C4-2B (cell line): Measurements from ENCODE around the gene NRXN3.

Experiments used
- ZFX ChIP-seq: fragments of 450-650 bp; IDR thresholded peaks from 2 replicates; pipeline ENCODE4 v1.6.1; 2017
- TF ChIP-seq, protein P1 (sequence below): fragments of 450-650 bp; conservative IDR thresholded peaks from 2 replicates; pipeline ENCODE4 v1.5.1; 2017; ENCODE audit warnings: mild to moderate bottlenecking

GRCh38 chr14:78196323-78196722 is 26.1 kb downstream of the NRXN3 start:
- TF ChIP-seq, protein P1, sequence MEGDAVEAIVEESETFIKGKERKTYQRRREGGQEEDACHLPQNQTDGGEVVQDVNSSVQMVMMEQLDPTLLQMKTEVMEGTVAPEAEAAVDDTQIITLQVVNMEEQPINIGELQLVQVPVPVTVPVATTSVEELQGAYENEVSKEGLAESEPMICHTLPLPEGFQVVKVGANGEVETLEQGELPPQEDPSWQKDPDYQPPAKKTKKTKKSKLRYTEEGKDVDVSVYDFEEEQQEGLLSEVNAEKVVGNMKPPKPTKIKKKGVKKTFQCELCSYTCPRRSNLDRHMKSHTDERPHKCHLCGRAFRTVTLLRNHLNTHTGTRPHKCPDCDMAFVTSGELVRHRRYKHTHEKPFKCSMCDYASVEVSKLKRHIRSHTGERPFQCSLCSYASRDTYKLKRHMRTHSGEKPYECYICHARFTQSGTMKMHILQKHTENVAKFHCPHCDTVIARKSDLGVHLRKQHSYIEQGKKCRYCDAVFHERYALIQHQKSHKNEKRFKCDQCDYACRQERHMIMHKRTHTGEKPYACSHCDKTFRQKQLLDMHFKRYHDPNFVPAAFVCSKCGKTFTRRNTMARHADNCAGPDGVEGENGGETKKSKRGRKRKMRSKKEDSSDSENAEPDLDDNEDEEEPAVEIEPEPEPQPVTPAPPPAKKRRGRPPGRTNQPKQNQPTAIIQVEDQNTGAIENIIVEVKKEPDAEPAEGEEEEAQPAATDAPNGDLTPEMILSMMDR = no peak
- no peak for TF ChIP-seq ZFX
